ENCODE results near the gene NKPD1. TPM values are rescaled to one million over a fixed set of nuclear protein-coding genes. Genes with fewer than 3 reads are reported as not detected.

Gene NKPD1
- total and polyA plus RNA-seq, 9 donors = 0.11 to 0.57 (median 0.20) TPM; not detected in 1

DNA sequence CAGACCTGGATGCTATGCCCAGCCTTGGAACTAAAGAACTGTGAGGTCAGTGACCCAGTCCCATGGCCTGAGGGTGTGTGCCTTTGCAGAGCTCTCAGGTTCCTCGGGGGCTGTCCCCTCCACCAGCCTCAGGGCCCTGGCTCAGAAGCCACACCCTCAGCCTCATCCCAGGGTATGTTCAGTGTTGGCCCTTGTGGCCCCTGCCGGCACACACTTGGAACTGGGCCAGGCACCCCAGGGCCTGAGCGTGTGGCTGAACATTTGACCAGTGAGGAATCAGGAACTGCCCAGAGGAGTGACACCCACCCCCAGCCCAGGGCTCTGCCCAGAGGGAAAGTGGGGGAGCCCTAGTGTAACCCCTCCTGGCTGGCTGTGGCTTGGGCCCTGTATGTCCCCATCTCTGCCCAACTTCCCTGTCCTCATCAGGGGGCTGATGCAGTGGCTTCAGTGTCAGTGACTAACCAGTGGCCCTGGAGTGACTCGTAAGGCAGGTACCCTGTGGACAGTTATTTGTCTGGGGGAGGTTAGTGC lies 10.0 kb downstream of the NKPD1 start:
- intact Hi-C loops (cut with DNase I) = no loop called here
- Histone ChIP-seq H3K36me3 (no peaks in the 10 kb centered on the region), H3K27me3 (no peaks in the 10 kb centered on the region), H3K4me3 (no peak overlapping the region), H3K4me1 (ENCODE audit: insufficient read depth) (peaks cover 19% of the 10 kb centered on the region), H3K9me3 (no peaks in the 10 kb centered on the region), H3K27ac (no peak overlapping the region)
- DNase-seq = no peak
- TF ChIP-seq EP300 (IDR thresholded peaks at IDR 0.05) = no peak
- no peak for TF ChIP-seq POLR2A (IDR thresholded peaks at IDR 0.05)
- TF ChIP-seq CTCF (IDR thresholded peaks at IDR 0.05) = no peak
- WGBS, 3 donors = 49 to 87% (median 56%) methylated on average over 3 to 4 of the region's 4 CpGs

DNA sequence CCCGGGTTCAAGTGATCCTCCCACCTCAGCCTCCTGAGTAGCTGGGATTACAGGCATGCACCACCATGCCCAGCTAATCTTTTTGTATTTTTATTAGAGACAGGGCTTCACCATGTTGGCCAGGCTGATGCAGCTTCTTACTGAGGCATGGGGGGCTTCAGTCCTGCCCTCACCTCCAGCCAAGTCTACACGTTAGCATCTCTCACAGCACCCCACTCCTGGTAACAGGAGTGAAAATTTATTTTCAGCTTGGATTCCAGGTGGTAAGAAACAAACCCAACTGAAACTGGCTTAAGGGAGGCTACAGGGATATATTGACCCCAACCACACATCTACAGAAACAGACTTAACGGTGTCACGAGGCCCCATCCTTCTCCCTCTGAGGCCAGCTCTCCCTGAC lies 10.6 kb downstream of the NKPD1 start:
- intact Hi-C loops (cut with DNase I) = no loop called here
- Histone ChIP-seq H3K36me3 (no peaks in the 10 kb centered on the region), H3K4me1 (ENCODE audit: insufficient read depth) (peaks cover 19% of the 10 kb centered on the region), H3K9me3 (no peaks in the 10 kb centered on the region), H3K27me3 (no peaks in the 10 kb centered on the region), H3K4me3 (no peak overlapping the region), H3K27ac (no peak overlapping the region)
- TF ChIP-seq CTCF (IDR thresholded peaks at IDR 0.05) (no peak), POLR2A (IDR thresholded peaks at IDR 0.05) (no peak), EP300 (IDR thresholded peaks at IDR 0.05) (no peak)
- WGBS, 3 donors = 78 to 95% (median 87%) methylated on average over 4 of the region's 4 CpGs
- no peak for DNase-seq

DNA sequence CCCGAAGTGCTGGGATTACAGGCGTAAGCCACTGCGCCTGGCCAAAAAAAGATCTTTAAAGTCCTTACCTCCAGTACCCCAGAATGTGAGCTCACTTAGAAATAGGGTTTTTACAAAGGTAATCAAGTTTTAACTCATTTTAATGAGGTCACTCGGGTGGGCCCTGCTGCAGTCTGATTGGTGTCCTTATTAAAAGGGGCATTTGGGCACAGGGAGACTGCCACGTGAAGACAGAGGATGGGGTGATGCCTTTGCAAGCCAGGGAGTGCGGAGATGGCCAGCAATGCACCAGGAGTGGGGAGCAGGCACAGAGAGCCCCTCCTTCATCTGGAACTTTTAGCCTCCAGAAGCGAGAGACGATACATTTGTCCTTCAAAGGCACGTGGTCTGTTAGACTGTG lies 11.7 kb downstream of the NKPD1 start:
- no peaks in the 10 kb centered on the region for H3K36me3 ChIP-seq
- H3K4me1 ChIP-seq (ENCODE audit: insufficient read depth) = peaks cover 19% of the 10 kb centered on the region
- 70 to 80% (median 76%) methylated on average over 9 of the region's 9 CpGs for WGBS, 3 donors
- no peak for DNase-seq
- no peak overlapping the region for H3K27ac ChIP-seq
- intact Hi-C loops (cut with DNase I) = no loop called here
- H3K27me3 ChIP-seq = no peaks in the 10 kb centered on the region
- no peaks in the 10 kb centered on the region for H3K9me3 ChIP-seq
- TF ChIP-seq EP300 (IDR thresholded peaks at IDR 0.05) = no peak
- no peak for TF ChIP-seq CTCF (IDR thresholded peaks at IDR 0.05)
- no peak overlapping the region for H3K4me3 ChIP-seq

DNA sequence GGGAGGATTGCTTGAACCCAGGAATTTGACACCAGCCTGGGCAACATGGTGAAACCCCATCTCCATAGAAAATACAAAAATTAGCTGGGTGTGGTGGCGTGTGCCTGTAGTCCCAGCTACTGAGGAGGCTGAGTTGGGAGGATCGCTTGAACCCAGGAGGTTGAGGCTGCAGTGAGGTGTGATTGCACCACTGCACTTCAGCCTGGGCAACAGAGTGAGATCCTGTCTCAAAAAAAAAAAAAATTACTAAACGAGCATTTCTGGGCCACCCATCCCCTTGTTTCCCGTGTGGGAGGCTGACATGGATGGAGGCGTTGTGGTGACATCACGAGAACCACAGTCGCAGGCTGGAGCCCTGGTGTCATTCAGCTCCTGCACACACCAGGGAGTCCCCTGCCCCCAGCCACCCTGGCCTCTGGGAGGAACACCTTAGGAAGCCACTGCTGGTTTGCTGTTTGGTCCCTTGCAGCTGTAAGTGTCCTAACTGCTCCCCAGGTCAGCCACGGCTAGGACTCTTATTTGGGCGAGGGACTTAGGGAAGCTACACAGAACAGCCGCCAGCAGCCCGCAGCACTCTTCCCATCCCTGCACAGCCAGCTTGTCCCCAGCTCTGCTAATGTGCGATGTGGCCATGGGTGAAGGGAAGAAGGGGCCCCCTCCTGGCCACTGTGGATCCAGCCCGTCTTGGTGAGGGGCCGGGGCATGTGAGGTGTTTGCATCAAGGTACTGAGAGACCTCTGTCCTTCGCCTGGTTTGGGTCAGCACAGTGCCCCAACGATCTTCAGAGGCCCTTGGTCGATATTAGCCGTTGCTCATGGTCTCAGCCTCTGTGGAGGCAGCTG lies 12.7 kb downstream of the NKPD1 start:
- Histone ChIP-seq H3K4me1 (ENCODE audit: insufficient read depth) (peaks cover 13% of the 10 kb centered on the region), H3K9me3 (no peaks in the 10 kb centered on the region), H3K4me3 (no peak overlapping the region), H3K27me3 (no peaks in the 10 kb centered on the region), H3K27ac (no peak overlapping the region), H3K36me3 (no peaks in the 10 kb centered on the region)
- TF ChIP-seq POLR2A (IDR thresholded peaks at IDR 0.05) = no peak
- TF ChIP-seq CTCF (IDR thresholded peaks at IDR 0.05) = no peak
- TF ChIP-seq EP300 (IDR thresholded peaks at IDR 0.05) = no peak
- intact Hi-C loops (cut with DNase I) = no loop called here
- WGBS, 3 donors = 79 to 86% (median 80%) methylated on average over 17 to 18 of the region's 18 CpGs
- no peak for DNase-seq
